LNCaP clone FGC (cell line): ENCODE results near the gene CCDC57.

Experiments used
- DNase-seq: peaks from one replicate; pipeline ENCODE4 v3.0.0-alpha.2; 2011; ENCODE audit warnings: low read depth
- H3K4me3 ChIP-seq: 2 replicates; pipeline ENCODE4 v1.5.1; 2011; ENCODE audit warnings: mild to moderate bottlenecking, low read depth, low read length, control low read depth
- CTCF ChIP-seq: IDR thresholded peaks from 2 replicates; pipeline ENCODE4 v1.5.1; 2012; ENCODE audit warnings: mild to moderate bottlenecking; ENCODE audit not compliant: control insufficient read depth, insufficient read depth; ENCODE audit errors: extremely low read depth

Gene CCDC57

GRCh38 chr17:82219753-82220709, 7.4 kb upstream of the CCDC57 start:
- TF ChIP-seq CTCF: no peak
- no peak for DNase-seq
- no peak overlapping the region for H3K4me3 ChIP-seq

GRCh38 chr17:82219083-82219482, 6.4 kb upstream of the CCDC57 start:
- H3K4me3 ChIP-seq: no peak overlapping the region
- no peak for DNase-seq
- no peak for TF ChIP-seq CTCF

DNA sequence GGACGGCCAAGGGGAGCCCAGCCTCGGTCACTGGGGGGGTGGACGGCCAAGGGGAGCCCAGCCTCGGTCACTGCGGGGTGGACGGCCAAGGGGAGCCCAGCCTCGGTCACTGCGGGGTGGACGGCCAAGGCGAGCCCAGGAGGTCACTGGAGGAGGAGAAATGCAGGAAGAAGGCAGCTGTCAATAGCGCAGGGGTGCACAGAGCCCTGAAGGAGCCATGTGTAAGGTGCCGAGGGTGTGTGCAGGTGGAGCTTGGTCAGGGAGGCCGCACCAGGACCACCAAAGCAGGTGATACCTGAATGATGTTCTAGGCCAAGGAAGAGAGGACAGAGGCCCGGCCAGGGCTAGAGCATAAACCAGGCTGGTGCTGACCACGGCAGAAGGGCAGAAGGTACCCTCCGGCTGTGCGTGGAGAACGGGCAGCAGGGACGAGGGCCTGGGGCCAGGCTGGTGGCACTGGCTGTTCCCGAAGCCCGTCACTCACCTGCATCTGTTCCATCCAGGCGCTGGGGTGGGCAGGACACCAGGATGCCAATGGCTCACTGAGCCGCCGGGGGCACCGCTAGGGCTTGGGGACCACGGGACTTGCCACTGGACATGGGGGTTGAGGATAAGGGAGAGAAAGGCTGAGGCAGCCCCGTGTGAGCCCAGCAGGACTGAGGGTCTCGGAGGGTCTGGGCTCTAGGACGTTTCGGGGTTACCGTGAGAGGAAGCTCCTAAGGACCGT, 5.9 kb upstream of the CCDC57 start:
- no peak overlapping the region for H3K4me3 ChIP-seq
- DNase-seq: no peak

DNA sequence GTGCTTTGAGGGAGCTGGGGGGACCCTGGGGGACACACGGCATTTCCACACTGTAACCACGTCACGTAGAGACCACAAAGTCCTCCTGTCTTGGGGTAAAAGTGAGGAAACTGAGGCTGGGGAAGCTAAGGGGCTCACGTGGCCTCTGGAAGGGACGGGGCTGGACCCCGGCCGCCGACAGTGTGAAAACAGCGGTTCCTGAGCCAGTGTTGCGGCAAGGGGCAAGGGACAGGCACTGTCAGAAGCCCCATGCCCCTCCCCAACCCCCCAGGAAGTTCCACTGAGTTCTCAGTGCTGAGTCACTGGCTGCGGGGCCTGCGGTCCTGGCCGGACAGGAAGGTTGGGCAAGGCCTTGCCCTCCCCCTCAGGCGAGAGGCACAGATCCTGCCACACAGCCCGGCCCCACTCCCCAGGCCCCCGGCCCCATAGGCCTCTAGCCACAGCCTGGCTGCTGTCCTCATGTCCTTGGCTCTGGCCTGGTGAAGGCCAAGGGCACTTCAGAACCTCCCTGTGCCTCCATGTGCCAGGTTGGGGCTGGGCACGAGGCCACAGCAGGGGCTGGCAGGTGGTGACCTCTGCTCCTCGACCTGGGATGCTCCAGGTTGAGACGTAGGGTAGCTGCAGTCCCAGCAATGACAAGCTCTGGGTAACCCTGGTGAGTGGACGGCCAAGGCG, 5.0 kb upstream of the CCDC57 start:
- no peak for DNase-seq
- H3K4me3 ChIP-seq: no peak overlapping the region
- TF ChIP-seq CTCF: no peak

More for the DNA sequence above, 5.9 kb upstream of the CCDC57 start:
- TF ChIP-seq CTCF: no peak

GRCh38 chr17:82217120-82217529, 4.5 kb upstream of the CCDC57 start:
- DNase-seq: no peak
- no peak for TF ChIP-seq CTCF
- no peak overlapping the region for H3K4me3 ChIP-seq

DNA sequence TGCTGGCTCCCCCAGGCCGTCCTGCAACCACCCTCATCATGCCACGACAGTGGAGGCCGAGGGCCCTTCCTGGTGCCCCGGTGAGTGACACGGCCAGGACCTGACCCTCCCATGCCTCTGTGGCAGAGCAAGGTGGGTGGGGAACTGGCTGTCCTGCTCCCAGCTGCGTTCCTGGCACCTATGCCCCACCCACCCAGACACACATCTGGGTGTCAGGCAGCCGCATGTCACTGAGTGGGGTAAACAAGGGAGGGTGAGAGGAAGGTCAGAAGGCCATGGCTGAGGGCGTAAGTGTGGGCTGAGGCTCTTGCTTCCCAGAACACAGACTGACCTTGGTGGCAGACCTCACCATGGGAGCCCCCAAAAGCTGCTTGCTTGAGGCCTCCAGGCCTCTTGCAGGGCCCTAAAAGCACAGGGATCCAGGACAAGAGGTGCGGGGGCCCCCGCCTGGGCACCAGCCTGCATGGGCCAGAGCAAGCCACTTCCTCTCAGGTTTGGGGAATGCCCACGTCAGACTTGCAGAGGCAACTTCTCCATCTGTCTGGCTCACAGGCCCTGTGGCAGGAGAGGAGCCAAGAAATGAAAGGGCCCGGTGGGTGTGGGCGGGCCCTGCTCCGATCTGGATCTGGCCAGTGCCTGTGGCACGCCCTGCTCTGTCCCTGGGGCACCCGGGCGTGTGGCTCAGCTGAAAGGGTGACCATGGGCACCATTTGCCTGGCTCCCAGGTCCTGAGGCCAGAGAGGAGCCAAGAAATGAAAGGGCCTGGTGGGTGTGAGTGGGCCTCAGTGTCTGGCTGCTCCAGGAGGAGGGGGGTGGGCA, 3.9 kb upstream of the CCDC57 start:
- no peak for TF ChIP-seq CTCF
- no peak overlapping the region for H3K4me3 ChIP-seq
- no peak for DNase-seq
